Measurements from ENCODE around the gene STARD5. TPM values are rescaled to one million over a fixed set of nuclear protein-coding genes. Genes with fewer than 3 reads are reported as not detected.

Gene STARD5
- total and polyA plus RNA-seq, 2 donors (not counting 1 experiment from before 2014, with no cell fraction given): 15.7 to 19.9 TPM

GRCh38 chr15:81363718-81364500 lies 40.0 kb upstream of the STARD5 start:
- no peak overlapping the region for H3K4me3 ChIP-seq (ENCODE audit: control extremely low read depth in 1 of 5, extremely low read depth in 1 of 5, insufficient read depth in 1 of 5, low read depth in 2 of 5, low read length in 4 of 5)
- no peak overlapping the region for H3K4me3 Mint-ChIP-seq
- CTCF ChIA-PET: no interaction called here
- H3K9me3 Mint-ChIP-seq (ENCODE audit: insufficient read depth): no peaks in the 10 kb centered on the region
- DNase-seq (no peak), ATAC-seq (ENCODE audit: low read depth) (no peak)
- no peak overlapping the region for H3K27ac Mint-ChIP-seq
- H2AFZ ChIP-seq (ENCODE audit: insufficient read depth, low read depth, low read length, poor library complexity, severe bottlenecking): no peak overlapping the region
- no peaks in the 10 kb centered on the region for H3K4me1 ChIP-seq (ENCODE audit: control insufficient read depth in 2 of 2, insufficient read depth in 2 of 2, low read length in 2 of 2)
- H3K4me2 ChIP-seq (replicated peaks; ENCODE audit: low read depth, low read length, poor library complexity, severe bottlenecking): no peak overlapping the region
- intact Hi-C loops (cut with micrococcal nuclease): no loop called here
- TF ChIP-seq CTCF (IDR thresholded peaks at IDR 0.05): no peak
- TF ChIP-seq EZH2 (IDR thresholded peaks at IDR 0.05; ENCODE audit: borderline replicate concordance, insufficient read depth, low read depth, low read length, poor library complexity, severe bottlenecking): no peak
- H3K79me2 ChIP-seq (ENCODE audit: control insufficient read depth, insufficient read depth, low read length): no peaks in the 10 kb centered on the region
- no peaks in the 10 kb centered on the region for H3K27me3 ChIP-seq (replicated peaks in 1 of 4; ENCODE audit: control extremely low read depth in 1 of 4, control insufficient read depth in 3 of 4, insufficient read depth in 4 of 4, low read length in 3 of 4)
- WGBS (ENCODE audit: insufficient coverage): no CpG with 5 or more reads among the region's 5 CpGs
- H3K4me1 Mint-ChIP-seq: no peaks in the 10 kb centered on the region
- H3K9ac ChIP-seq (ENCODE audit: low read length): no peak overlapping the region
- POLR2A ChIA-PET: no interaction called here
- H3K27me3 Mint-ChIP-seq: peaks cover 5% of the 10 kb centered on the region
- H3K36me3 ChIP-seq (replicated peaks in 1 of 2; ENCODE audit: control extremely low read depth in 1 of 2, control insufficient read depth in 1 of 2, extremely low read depth in 1 of 2, insufficient read depth in 2 of 2, low read length in 1 of 2): no peaks in the 10 kb centered on the region
- H3K9me3 ChIP-seq (ENCODE audit: control extremely low read depth in 1 of 3, control insufficient read depth in 2 of 3, insufficient read depth in 1 of 3, low read length in 2 of 3): no peaks in the 10 kb centered on the region
- no peak overlapping the region for H3K27ac ChIP-seq (ENCODE audit: low read length in 2 of 2)
- no peaks in the 10 kb centered on the region for H4K20me1 ChIP-seq (ENCODE audit: control insufficient read depth, insufficient read depth, low read length, poor library complexity, severe bottlenecking)

GRCh38 chr15:81363276-81363675 lies 39.3 kb upstream of the STARD5 start:
- Histone ChIP-seq H3K4me3 (ENCODE audit: control extremely low read depth in 1 of 5, extremely low read depth in 1 of 5, insufficient read depth in 1 of 5, low read depth in 2 of 5, low read length in 4 of 5) (no peak overlapping the region), H4K20me1 (ENCODE audit: control insufficient read depth, insufficient read depth, low read length, poor library complexity, severe bottlenecking) (no peaks in the 10 kb centered on the region), H3K27me3 (replicated peaks in 1 of 4; ENCODE audit: control extremely low read depth in 1 of 4, control insufficient read depth in 3 of 4, insufficient read depth in 4 of 4, low read length in 3 of 4) (no peaks in the 10 kb centered on the region), H2AFZ (ENCODE audit: insufficient read depth, low read depth, low read length, poor library complexity, severe bottlenecking) (no peak overlapping the region), H3K79me2 (ENCODE audit: control insufficient read depth, insufficient read depth, low read length) (no peaks in the 10 kb centered on the region), H3K9ac (ENCODE audit: low read length) (no peak overlapping the region), H3K9me3 (ENCODE audit: control extremely low read depth in 1 of 3, control insufficient read depth in 2 of 3, insufficient read depth in 1 of 3, low read length in 2 of 3) (no peaks in the 10 kb centered on the region), H3K4me2 (replicated peaks; ENCODE audit: low read depth, low read length, poor library complexity, severe bottlenecking) (no peak overlapping the region), H3K4me1 (ENCODE audit: control insufficient read depth in 2 of 2, insufficient read depth in 2 of 2, low read length in 2 of 2) (no peaks in the 10 kb centered on the region), H3K36me3 (replicated peaks in 1 of 2; ENCODE audit: control extremely low read depth in 1 of 2, control insufficient read depth in 1 of 2, extremely low read depth in 1 of 2, insufficient read depth in 2 of 2, low read length in 1 of 2) (no peaks in the 10 kb centered on the region), H3K27ac (ENCODE audit: low read length in 2 of 2) (no peak overlapping the region)
- TF ChIP-seq CTCF (IDR thresholded peaks at IDR 0.05) (no peak), EZH2 (IDR thresholded peaks at IDR 0.05; ENCODE audit: borderline replicate concordance, insufficient read depth, low read depth, low read length, poor library complexity, severe bottlenecking) (no peak)
- Mint-ChIP-seq H3K27ac (no peak overlapping the region), H3K4me3 (no peak overlapping the region), H3K27me3 (peaks cover 8% of the 10 kb centered on the region), H3K4me1 (no peaks in the 10 kb centered on the region), H3K9me3 (ENCODE audit: insufficient read depth) (no peaks in the 10 kb centered on the region)
- intact Hi-C loops (cut with micrococcal nuclease): no loop called here
- ChIA-PET CTCF (no interaction called here), POLR2A (no interaction called here)
- no CpG with 5 or more reads among the region's 3 CpGs for WGBS (ENCODE audit: insufficient coverage)
- DNase-seq: no peak
- ATAC-seq (ENCODE audit: low read depth): no peak

Data from B cell (primary cell).